Measurements from ENCODE around the gene CRYGA. TPM values are rescaled to one million over a fixed set of nuclear protein-coding genes. Genes with fewer than 3 reads are reported as not detected.

The CRYGA gene
- total RNA-seq, 1 experiment from 2014 or later: not detected

DNA sequence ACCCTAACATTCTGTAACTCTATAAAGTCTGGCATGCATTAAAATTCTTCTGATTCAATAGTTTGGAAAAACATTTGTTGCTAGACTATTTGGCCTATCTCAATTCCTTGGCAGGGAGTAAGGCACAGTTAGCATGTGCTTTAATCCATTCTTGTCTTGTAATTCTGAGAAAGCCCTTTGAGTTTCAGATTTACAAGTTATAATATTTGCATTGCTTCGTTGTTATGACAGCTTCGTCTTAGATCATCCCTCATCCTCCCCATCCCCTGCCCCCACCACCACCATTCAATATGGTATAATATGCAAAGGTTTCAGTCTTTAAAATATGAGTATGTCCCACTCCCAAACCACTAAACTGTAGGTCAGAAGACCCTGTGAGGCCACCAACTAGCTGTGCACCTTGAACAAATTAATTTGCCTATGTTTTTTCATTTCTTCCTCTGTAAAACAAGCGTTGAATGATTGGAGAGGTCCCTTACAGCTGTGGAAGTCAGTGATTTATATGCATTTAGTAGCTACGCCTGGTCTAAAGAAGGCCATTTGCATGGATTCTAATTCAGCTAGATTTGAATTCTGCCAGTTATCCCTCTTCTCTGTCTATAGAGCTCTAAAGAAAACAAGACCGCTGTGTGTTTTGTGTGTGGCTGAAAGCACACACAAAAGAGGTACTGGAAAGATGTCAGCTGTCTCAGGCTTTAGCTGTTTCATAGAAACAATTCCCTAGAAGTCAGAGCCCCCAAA is 25.9 kb upstream of the CRYGA start:
- DNase-seq: no peak
- Mint-ChIP-seq H3K27me3 (ENCODE audit: unreplicated experiment) (no peaks in the 10 kb centered on the region), H3K9me3 (ENCODE audit: low read depth, unreplicated experiment) (no peaks in the 10 kb centered on the region), H3K4me3 (ENCODE audit: low read depth, unreplicated experiment) (no peak overlapping the region), H3K27ac (ENCODE audit: unreplicated experiment) (no peak overlapping the region), H3K36me3 (ENCODE audit: insufficient read depth, unreplicated experiment) (peaks cover 9% of the 10 kb centered on the region), H3K4me1 (ENCODE audit: low read depth, unreplicated experiment) (peaks cover 14% of the 10 kb centered on the region)
- TF ChIP-seq, protein P1, sequence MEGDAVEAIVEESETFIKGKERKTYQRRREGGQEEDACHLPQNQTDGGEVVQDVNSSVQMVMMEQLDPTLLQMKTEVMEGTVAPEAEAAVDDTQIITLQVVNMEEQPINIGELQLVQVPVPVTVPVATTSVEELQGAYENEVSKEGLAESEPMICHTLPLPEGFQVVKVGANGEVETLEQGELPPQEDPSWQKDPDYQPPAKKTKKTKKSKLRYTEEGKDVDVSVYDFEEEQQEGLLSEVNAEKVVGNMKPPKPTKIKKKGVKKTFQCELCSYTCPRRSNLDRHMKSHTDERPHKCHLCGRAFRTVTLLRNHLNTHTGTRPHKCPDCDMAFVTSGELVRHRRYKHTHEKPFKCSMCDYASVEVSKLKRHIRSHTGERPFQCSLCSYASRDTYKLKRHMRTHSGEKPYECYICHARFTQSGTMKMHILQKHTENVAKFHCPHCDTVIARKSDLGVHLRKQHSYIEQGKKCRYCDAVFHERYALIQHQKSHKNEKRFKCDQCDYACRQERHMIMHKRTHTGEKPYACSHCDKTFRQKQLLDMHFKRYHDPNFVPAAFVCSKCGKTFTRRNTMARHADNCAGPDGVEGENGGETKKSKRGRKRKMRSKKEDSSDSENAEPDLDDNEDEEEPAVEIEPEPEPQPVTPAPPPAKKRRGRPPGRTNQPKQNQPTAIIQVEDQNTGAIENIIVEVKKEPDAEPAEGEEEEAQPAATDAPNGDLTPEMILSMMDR (IDR thresholded peaks at IDR 0.05; ENCODE audit: unreplicated experiment): no peak
- intact Hi-C loops (cut with micrococcal nuclease; ENCODE audit: unreplicated experiment): no loop called here
- CTCF ChIA-PET: no interaction called here
- BruUV-seq (replicated peaks): no TSS peak

DNA sequence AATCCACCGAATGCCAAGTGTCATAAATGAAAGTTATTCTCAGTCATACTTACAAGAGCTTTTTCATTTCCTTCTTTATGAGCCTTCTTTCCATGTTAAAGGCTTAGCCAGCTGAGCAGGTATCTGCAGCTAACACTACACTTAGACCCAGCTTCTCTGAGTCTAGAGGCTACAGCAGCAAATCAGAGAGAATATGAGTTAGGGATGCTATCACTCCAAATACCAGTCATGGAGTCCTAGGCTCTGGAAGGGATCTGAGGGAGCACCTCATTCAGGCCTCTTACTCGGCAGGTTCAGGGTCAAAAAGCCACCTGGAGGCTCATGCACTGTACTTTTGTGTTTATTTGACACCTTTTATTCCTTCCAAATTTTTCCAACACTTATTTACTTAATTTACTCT is 23.5 kb upstream of the CRYGA start:
- no peak overlapping the region for H3K4me3 Mint-ChIP-seq (ENCODE audit: low read depth, unreplicated experiment)
- H3K4me1 Mint-ChIP-seq (ENCODE audit: low read depth, unreplicated experiment): no peaks in the 10 kb centered on the region
- H3K27me3 Mint-ChIP-seq (ENCODE audit: unreplicated experiment): no peaks in the 10 kb centered on the region
- no peak overlapping the region for H3K27ac Mint-ChIP-seq (ENCODE audit: unreplicated experiment)
- H3K9me3 Mint-ChIP-seq (ENCODE audit: low read depth, unreplicated experiment): no peaks in the 10 kb centered on the region
- no peak for DNase-seq
- BruUV-seq (replicated peaks): no TSS peak
- H3K36me3 Mint-ChIP-seq (ENCODE audit: insufficient read depth, unreplicated experiment): no peaks in the 10 kb centered on the region
- intact Hi-C loops (cut with micrococcal nuclease; ENCODE audit: unreplicated experiment): no loop called here
- TF ChIP-seq, protein P1 (IDR thresholded peaks at IDR 0.05; ENCODE audit: unreplicated experiment): no peak
- CTCF ChIA-PET: no interaction called here

DNA sequence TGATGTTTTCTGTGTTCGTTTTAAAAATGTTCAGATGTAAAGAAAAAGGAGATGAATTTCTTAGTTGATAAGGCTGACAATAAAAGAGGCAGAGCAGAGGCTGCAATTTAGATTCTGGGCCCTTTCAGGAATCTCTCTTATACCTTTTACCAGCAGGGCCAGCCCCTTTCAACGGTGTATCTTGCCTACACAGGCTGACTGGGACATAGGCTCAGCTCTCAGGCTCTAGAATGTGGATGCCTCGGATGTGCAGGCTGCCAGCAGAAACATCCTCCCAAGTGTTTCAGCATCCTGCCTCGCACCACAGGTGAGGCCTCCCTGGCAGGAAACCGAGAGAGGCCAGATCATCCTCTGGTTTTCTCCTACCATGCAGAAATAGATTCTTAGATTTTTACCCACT is 23.1 kb upstream of the CRYGA start:
- no peak overlapping the region for H3K4me3 Mint-ChIP-seq (ENCODE audit: low read depth, unreplicated experiment)
- TF ChIP-seq, protein P1 (IDR thresholded peaks at IDR 0.05; ENCODE audit: unreplicated experiment): no peak
- no TSS peak for BruUV-seq (replicated peaks)
- no peaks in the 10 kb centered on the region for H3K36me3 Mint-ChIP-seq (ENCODE audit: insufficient read depth, unreplicated experiment)
- no peaks in the 10 kb centered on the region for H3K9me3 Mint-ChIP-seq (ENCODE audit: low read depth, unreplicated experiment)
- H3K4me1 Mint-ChIP-seq (ENCODE audit: low read depth, unreplicated experiment): no peaks in the 10 kb centered on the region
- intact Hi-C loops (cut with micrococcal nuclease; ENCODE audit: unreplicated experiment): no loop called here
- DNase-seq: no peak
- CTCF ChIA-PET: no interaction called here
- H3K27ac Mint-ChIP-seq (ENCODE audit: unreplicated experiment): no peak overlapping the region
- H3K27me3 Mint-ChIP-seq (ENCODE audit: unreplicated experiment): no peaks in the 10 kb centered on the region

DNA sequence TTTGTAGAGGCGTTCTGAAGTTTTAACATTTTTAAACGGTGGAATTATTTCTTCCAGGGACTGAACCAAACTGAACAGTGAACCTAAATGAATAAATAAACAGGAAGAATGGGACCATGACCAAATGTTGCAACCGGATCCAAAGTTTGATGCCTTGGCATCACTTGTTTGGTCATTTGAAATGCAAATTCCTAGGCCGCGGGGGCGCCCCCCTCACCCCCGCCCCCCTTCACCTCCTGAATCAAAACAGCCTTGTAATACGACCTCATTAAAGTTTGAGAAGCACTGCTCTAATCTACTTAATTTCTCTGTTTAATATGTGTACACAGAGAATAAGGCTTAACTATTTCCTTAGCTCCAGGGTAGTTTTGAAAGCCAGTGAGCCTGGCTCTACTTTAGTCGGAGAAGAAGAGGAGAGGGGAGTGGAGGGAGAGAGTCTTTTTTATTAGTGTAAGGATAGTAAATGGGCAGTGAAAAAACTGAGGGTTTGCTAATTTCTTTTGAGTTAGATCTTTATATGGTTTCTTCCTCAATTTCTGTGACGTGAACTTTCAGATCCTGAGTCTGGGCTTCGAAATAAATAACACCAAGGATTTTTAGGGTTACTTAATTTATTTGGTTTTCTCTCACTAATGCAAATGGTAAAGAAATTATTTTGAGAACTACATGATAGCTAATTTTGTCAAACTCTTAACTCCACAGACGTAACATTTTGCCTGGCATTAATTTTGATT is 20.8 kb upstream of the CRYGA start:
- H3K36me3 Mint-ChIP-seq (ENCODE audit: insufficient read depth, unreplicated experiment): no peaks in the 10 kb centered on the region
- no peaks in the 10 kb centered on the region for H3K9me3 Mint-ChIP-seq (ENCODE audit: low read depth, unreplicated experiment)
- H3K27me3 Mint-ChIP-seq (ENCODE audit: unreplicated experiment): no peaks in the 10 kb centered on the region
- no peak for DNase-seq
- CTCF ChIA-PET: no interaction called here
- TF ChIP-seq, protein P1 (IDR thresholded peaks at IDR 0.05; ENCODE audit: unreplicated experiment): no peak
- intact Hi-C loops (cut with micrococcal nuclease; ENCODE audit: unreplicated experiment): no loop called here
- H3K4me3 Mint-ChIP-seq (ENCODE audit: low read depth, unreplicated experiment): no peak overlapping the region
- BruUV-seq (replicated peaks): no TSS peak
- no peak overlapping the region for H3K27ac Mint-ChIP-seq (ENCODE audit: unreplicated experiment)
- H3K4me1 Mint-ChIP-seq (ENCODE audit: low read depth, unreplicated experiment): peaks cover 10% of the 10 kb centered on the region

All from Calu3 (cell line).